Upper lobe of left lung (tissue), 4 donors: ENCODE results near the gene PHLDA3.

Experiments used
- CTCF ChIP-seq, 6 experiments: fragments of 450-650 bp in 4 of 6; fragments of 200-600 bp in 2 of 6; sonication (generic) in 2 of 6; IDR thresholded peaks; one replicate each; pipeline ENCODE4 v1.5.1; 2016 to 2019; ENCODE audit warnings: antibody characterized with exemption in 6 of 6
- EP300 ChIP-seq, 4 donors: sonication (generic); formaldehyde crosslinking; IDR thresholded peaks; one replicate each; pipeline ENCODE4 v1.5.1; 2017; ENCODE audit warnings: antibody characterized with exemption in 4 of 4, control low read depth in 2 of 4
- POLR2A ChIP-seq, 4 donors: fragments of 450-650 bp; IDR thresholded peaks; one replicate each; pipeline ENCODE4 v1.5.1; 2016 to 2017; ENCODE audit warnings: antibody characterized with exemption in 4 of 4, mild to moderate bottlenecking in 2 of 4

GRCh38 chr1:201461645-201462441 lies 7.1 kb downstream of the PHLDA3 start:
- no peak for TF ChIP-seq CTCF (IDR thresholded peaks at IDR 0.05)
- no peak for TF ChIP-seq POLR2A (IDR thresholded peaks at IDR 0.05)
- TF ChIP-seq EP300 (IDR thresholded peaks at IDR 0.05): peak in 1 of 4 donors; percentile 26
